ENCODE measurements around the gene PXDN. TPM values are rescaled to one million over a fixed set of nuclear protein-coding genes. Genes with fewer than 3 reads are reported as not detected.
"Not testable (repeated sequence)": the region's sequence is repeated elsewhere in the genome, so short reads cannot be mapped to it uniquely, and the experiment has no call there.

PXDN gene
- total RNA-seq, 1 donor from 2014 or later = 38.1 TPM

DNA sequence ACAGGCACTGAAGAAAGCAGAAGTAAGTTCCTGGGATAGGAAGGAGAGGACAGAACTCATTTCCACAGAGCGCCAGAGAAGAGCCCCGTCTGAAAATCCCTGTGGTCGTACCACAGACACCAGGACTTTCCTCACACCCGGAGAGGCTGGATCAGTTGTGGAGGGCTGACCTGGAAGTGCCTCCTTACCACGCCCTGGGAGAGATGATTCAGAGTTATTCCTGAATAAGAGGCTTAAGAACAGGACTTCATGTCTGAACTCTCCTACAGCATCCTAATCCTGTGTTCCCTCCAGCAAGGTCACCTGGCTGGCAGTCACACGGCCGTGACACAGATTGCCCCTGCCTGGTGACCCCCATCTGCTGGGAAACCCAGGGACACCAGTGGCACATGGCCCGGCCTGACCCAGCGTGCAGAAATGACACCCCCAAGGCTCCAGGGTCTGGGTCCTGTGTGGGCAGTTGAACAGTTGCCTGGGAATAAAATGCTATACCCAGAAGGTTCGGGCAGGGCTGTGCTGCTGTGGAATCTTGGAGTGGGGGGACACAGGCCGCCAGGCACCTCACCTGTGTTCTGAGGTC lies 105.9 kb downstream of the PXDN start:
- intact Hi-C loops (cut with DNase I) = no loop called here
- ATAC-seq = no peak
- no peak for DNase-seq (ENCODE audit: low spot score)

DNA sequence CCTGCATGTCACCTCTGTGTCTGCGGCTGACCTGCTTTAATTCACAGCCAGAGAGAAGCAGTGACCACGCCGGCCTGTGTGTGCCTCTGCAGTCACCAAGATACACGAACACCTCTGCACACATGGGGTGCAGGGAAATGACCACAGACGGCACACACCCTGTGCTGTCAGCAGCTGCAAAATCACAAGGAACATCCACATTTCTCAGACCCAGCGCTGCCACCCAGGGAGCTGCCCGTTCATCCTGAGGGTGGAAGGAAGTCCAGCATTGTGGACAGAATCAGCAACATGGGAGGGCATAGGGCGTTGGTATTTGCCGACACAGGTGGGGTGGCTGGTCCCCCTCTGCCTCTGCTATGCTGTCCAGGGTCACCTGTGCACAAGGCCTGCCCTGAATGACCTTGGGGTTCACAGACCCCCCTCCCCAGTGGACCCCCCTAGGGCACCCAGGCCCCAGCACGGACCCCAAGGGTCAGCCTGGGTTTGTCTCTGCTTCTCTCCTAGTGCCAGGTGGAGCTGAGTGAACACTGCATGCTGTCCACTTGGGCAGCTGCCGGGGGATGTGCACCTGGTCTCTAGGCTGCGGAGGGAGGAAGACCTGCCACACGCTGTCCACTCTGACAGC lies 107.4 kb downstream of the PXDN start:
- ATAC-seq (no peak), DNase-seq (ENCODE audit: low spot score) (no peak)
- intact Hi-C loops (cut with DNase I) = no loop called here

DNA sequence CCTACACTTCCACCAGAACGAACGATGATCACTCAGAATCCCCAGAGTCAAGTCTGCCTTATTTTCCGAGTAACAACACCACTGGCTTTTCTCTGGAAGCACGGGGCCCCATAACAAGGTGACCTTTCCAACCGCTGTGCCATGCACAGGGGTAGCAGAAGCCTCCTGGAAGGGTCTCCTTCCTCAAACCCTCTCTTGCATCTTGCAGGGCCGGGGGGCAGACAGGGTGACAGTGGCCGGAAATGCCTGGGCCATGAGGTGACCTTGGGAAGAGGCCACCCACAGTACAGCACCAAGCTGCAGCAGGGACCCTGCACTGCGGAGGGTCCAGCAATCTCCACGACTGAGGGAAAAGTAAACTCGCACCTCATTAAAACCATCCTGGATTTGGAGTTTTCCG lies 108.5 kb downstream of the PXDN start:
- intact Hi-C loops (cut with DNase I) = no loop called here
- no peak for DNase-seq (ENCODE audit: low spot score)
- ATAC-seq = no peak

DNA sequence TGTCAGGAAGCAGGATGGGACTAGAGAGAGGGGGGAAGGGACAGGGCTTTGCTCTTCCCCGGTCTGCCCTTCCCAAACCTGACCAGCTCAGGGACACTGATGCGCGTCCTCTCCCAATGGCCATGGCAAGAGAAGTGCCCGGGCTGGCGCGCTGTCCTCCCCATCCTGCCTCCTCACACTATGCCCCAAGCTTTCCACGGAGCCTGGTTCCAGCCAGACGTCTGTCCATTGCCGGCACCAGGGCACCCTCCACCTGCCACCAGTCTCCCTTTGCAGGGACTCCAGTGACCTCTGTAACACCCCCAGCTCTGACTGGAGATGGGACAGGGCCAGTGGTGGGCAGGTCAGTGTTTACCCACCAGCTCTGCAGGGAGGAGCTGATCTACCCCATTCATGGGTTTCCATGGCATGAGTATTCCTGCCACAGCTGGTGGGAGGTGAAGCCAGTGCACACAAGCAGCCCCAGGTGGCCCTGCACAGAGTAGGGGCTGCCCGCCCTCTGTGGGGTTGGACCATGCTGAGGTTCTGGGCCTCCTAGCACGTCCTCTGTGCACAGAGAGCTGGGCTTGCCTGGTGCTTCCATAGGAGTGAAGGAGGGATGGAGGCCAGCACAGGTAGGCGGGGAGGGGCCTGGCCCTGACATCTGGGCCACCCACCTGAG lies 109.5 kb downstream of the PXDN start:
- ATAC-seq = peak; percentile 13
- intact Hi-C loops (cut with DNase I) = no loop called here
- DNase-seq (ENCODE audit: low spot score) = no peak

DNA sequence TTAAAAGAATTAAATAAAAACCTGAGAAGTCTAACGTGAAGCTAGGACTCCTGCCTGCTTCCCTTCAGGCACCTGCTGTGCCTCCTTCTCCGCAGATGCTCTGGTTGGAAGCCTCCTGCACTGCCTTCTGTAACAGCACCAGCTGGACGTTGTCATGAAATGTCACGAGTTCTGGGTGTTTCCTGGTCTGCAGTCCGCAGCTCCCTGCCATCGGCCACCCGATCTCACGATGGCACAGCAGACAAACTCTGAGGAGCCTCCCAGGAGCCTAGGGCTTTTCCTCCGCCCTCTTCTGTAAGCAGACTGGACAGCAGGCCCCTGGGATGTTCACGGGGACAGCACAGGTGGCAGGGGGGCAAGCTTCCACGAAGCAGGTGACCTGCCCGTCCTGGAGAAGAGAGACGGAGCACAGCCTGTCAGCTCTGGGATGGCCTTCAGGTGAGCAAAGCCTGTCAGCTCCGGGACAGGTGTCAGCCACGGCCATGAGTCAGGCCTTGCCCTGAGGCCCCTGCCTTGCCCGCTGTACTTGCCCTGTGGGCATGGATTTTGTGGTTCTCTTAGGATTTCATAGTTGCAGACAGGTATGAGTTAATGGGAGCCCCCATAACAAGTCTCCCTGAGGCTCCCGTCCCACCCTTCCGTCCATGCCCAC lies 110.3 kb downstream of the PXDN start:
- no peak for DNase-seq (ENCODE audit: low spot score)
- ATAC-seq = no peak
- intact Hi-C loops (cut with DNase I) = no loop called here

- DNase-seq (ENCODE audit: low spot score) (no peak), ATAC-seq (no peak)
- intact Hi-C loops (cut with DNase I) = no loop called here
Observed at GRCh38 chr2:1633092-1633671, 111.1 kb downstream of the PXDN start.

GRCh38 chr2:1632510-1632909 lies 111.8 kb downstream of the PXDN start:
- intact Hi-C loops (cut with DNase I) = no loop called here
- ATAC-seq = no peak
- no peak for DNase-seq (ENCODE audit: low spot score)

DNA sequence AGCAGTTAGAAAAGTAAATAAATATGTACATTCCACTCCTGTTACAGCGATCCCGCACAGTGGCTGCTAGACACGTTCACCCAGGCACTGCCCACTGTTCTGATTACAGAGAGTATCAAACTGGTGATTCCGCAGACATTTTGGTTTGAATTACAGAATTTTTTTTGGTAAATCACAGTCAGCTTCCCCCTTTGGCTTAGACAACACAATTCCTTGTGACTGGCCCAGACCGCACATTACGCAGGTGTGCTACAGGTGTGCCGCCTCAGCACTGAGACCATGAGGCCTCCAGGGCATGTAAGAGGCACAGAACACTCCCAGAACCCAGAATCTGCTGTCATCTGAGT lies 112.3 kb downstream of the PXDN start:
- intact Hi-C loops (cut with DNase I) = no loop called here
- ATAC-seq (no peak), DNase-seq (ENCODE audit: low spot score) (no peak)

DNA sequence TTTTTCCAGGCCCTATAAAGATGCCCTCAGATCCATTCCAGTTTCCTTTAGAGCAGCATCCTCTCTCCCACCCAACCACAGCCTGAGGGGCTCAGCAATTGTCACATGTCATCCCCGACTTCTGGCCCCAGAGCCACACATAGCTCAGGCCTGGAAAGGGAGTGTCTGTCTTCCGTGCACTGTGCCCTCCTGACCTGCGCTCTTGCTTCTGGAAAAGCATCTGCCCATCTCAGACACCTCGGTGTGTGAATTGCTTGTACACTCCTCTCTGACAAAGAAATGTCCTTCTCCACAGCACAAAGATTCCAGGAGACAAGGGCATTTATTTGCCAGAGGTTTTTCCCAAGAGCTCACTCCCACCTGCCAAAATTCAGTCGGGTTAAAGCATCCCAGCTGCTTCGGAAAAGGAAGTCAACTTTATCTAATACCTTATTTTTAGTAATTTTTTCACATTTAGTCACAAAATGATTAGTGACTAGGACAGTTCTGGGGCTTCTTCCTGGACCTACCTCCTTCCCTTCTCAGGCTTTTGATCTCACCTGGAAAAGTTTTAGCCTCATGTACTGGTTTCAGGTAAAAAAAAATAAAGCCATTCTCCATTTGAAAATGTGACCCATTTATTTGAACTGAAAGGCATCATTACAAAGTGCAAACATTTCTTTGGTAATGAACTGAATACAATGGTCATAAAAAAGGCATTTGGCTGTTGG lies 112.9 kb downstream of the PXDN start:
- DNase-seq (ENCODE audit: low spot score) (no peak), ATAC-seq (no peak)
- intact Hi-C loops (cut with DNase I) = no loop called here

- DNase-seq (ENCODE audit: low spot score) (no peak), ATAC-seq (peak; percentile 61)
- intact Hi-C loops (cut with DNase I) = no loop called here
Observed at GRCh38 chr2:1628893-1629292, 115.4 kb downstream of the PXDN start.

- intact Hi-C loops (cut with DNase I) = no loop called here
- no peak for ATAC-seq
- no peak for DNase-seq (ENCODE audit: low spot score)
Observed at GRCh38 chr2:1627628-1628381, 116.5 kb downstream of the PXDN start.

- intact Hi-C loops (cut with DNase I) = no loop called here
- DNase-seq (ENCODE audit: low spot score) (no peak), ATAC-seq (no peak)
Observed at GRCh38 chr2:1626271-1626681, 118.0 kb downstream of the PXDN start.

GRCh38 chr2:1625281-1626001 lies 118.9 kb downstream of the PXDN start:
- intact Hi-C loops (cut with DNase I) = no loop called here
- DNase-seq (ENCODE audit: low spot score) (no peak), ATAC-seq (peak; percentile 65)

DNA sequence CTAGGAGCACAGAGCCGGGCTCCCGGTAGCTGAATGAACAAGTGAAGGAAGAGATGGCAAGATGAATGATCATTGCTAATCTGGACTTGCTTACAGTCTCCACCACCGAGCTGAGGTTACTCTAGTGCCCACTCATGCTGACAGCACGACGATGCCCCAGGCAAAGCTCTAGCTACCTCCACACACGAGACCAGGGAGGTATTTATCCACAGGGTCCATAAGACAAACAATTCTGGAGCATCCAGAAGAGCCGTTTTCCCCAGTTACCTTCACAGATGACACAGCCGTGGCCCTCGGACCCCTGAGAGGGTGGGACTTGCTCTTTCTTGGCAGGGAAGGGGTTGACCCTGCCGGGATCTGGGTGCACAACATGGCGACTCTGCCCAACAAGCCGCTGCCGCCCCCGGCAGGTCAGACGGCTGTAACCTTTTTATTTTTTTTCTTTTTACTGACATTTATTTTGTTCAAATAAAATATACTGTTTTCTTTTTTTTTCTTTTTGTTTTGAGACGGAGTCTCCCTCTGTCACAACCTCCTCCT lies 120.3 kb downstream of the PXDN start:
- intact Hi-C loops (cut with DNase I) = no loop called here
- ATAC-seq = no peak
- DNase-seq (ENCODE audit: low spot score) = no peak

DNA sequence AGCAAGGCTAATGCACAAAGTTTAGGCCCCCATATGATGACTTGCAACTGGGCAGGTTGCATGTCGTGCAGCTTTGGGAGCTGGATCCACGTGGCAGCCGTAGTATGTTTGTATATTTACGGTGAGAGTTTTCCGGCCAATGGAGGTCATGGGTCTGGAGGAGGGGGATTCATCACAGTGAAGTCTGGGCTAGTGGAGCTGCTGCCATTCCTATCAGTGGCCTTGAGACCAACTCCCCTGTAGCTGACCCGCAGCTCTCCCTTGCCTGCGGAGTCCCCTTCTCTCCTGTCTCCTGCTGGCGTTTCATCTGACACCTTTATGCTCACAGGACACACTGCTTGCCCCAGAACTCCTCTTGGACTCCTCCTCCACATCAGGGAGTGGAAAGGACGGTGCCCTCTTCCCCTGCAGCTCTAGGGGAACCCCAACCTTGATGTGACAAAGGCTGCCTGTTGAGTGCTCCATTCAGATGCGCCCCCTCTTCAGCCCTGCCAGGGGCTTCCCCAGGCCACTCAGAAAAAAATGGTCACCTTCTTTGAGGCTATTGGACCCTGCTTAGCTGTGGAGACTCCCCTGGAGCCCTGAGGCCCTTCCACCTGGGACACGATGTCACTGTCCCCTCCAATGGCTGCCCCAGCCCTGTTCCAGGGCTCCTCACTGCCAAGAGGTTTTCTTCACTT lies 121.7 kb downstream of the PXDN start:
- intact Hi-C loops (cut with DNase I) = no loop called here
- DNase-seq (ENCODE audit: low spot score) (no peak), ATAC-seq (no peak)

- not testable (repeated sequence) for DNase-seq (ENCODE audit: low spot score)
Observed at GRCh38 chr2:1621976-1622375, 122.3 kb downstream of the PXDN start.

GRCh38 chr2:1621501-1621900 lies 122.8 kb downstream of the PXDN start:
- intact Hi-C loops (cut with DNase I) = no loop called here
- no peak for DNase-seq (ENCODE audit: low spot score)

More at GRCh38 chr2:1621976-1622375, 122.3 kb downstream of the PXDN start:
- ATAC-seq; intact Hi-C loops (cut with DNase I): not testable (repeated sequence)

More at GRCh38 chr2:1621501-1621900, 122.8 kb downstream of the PXDN start:
- ATAC-seq = no peak
